NCI-H526 (cell line): ENCODE results near the gene SLC6A9.
A peak's percentile ranks its signal among the peaks of the same experiment; 100 is the strongest.

ENCODE experiments used
- DNase-seq, 2 experiments: peaks; one replicate each; lab custom pipeline; 2025; lab: John Stamatoyannopoulos, UW

SLC6A9 gene

GRCh38 chr1:43983253-43983899 is 47.9 kb downstream of the SLC6A9 start:
- DNase-seq, result no peak

- no peak for DNase-seq
Observed at GRCh38 chr1:43982808-43983207, 48.5 kb downstream of the SLC6A9 start.

- no peak for DNase-seq
Observed at GRCh38 chr1:43982241-43982640, 49.0 kb downstream of the SLC6A9 start.

- no peak for DNase-seq
Observed at GRCh38 chr1:43981636-43982035, 49.6 kb downstream of the SLC6A9 start.

GRCh38 chr1:43981135-43981491 is 50.1 kb downstream of the SLC6A9 start:
- peak in 1 of 2 experiments; percentile 73 for DNase-seq

- DNase-seq, result peak in 1 of 2 experiments; percentile 49
Observed at GRCh38 chr1:43980255-43981134, 50.8 kb downstream of the SLC6A9 start.

GRCh38 chr1:43979528-43980254 is 51.6 kb downstream of the SLC6A9 start:
- peak in 1 of 2 experiments; percentile 74 for DNase-seq

GRCh38 chr1:43979261-43979527 is 52.1 kb downstream of the SLC6A9 start:
- no peak for DNase-seq

GRCh38 chr1:43978551-43979260 is 52.6 kb downstream of the SLC6A9 start, which contains the start of gene B4GALT2:
B4GALT2 (plus strand) TSS chr1:43979210; CDS start chr1:43981161, 1,951 bp downstream.
- DNase-seq, result peak in 1 of 2 experiments; percentile 78

GRCh38 chr1:43978264-43978550 is 53.1 kb downstream of the SLC6A9 start:
- DNase-seq, result no peak

GRCh38 chr1:43977376-43978263 is 53.6 kb downstream of the SLC6A9 start:
- DNase-seq, result no peak

- no peak for DNase-seq
Observed at GRCh38 chr1:43976890-43977289, 54.4 kb downstream of the SLC6A9 start.

- peak in 1 of 2 experiments; percentile 26 for DNase-seq
Observed at GRCh38 chr1:43976045-43976444, 55.2 kb downstream of the SLC6A9 start.

GRCh38 chr1:43975249-43975961 is 55.9 kb downstream of the SLC6A9 start:
- peak; percentile 56 to 73 for DNase-seq

GRCh38 chr1:43974443-43975248 is 56.6 kb downstream of the SLC6A9 start, which contains the start of gene ATP6V0B:
ATP6V0B (plus strand) TSS chr1:43974960; CDS start chr1:43975041, 81 bp downstream.
- DNase-seq, result peak; percentile 94 to 100

GRCh38 chr1:43973981-43974442 is 57.2 kb downstream of the SLC6A9 start:
- DNase-seq, result no peak

GRCh38 chr1:43971336-43971980 is 59.8 kb downstream of the SLC6A9 start:
- no peak for DNase-seq

GRCh38 chr1:43970911-43971310 is 60.4 kb downstream of the SLC6A9 start:
- DNase-seq, result no peak

- DNase-seq, result no peak
Observed at GRCh38 chr1:43970502-43970901, 60.8 kb downstream of the SLC6A9 start.
